Measurements from ENCODE around the gene GUCA1A.

Gene GUCA1A

DNA sequence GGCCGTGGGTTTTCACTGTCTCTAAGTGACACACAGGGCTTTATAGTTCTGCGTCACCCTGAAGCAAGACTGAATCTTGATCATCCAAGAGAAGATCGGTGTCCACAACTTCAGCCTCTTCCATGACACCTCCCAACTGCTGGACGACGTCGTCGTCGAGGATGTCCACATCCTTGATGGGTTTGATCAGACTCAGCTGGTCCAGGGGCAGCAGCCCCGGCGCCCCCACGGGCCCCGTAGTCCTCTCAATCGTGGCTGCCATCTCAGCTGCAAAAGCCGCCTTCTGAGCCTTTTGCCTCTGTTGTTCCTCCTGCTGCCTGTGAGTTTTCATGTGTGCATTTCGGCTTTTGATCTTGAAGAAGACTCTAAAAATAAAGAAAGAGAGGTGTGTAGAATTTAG lies 55.1 kb downstream of the GUCA1A start:
- Histone ChIP-seq H3K9me3 (ENCODE audit: insufficient read depth, low read length) (no peaks in the 10 kb centered on the region), H3K36me3 (ENCODE audit: insufficient read depth, insufficient read length, low read length) (peaks cover 18% of the 10 kb centered on the region), H3K9ac (ENCODE audit: insufficient read length, low read depth) (no peak overlapping the region), H3K4me3 (ENCODE audit: insufficient read length, low read depth) (no peak overlapping the region), H3K4me1 (ENCODE audit: insufficient read depth, insufficient read length) (no peaks in the 10 kb centered on the region), H3K27me3 (ENCODE audit: insufficient read depth, insufficient read length) (no peaks in the 10 kb centered on the region)
- no peak for TF ChIP-seq SUZ12 (IDR thresholded peaks at IDR 0.05; ENCODE audit: extremely low read depth, insufficient read depth, insufficient read length)
- TF ChIP-seq YY1 (IDR thresholded peaks at IDR 0.05; ENCODE audit: insufficient read depth, insufficient read length), result no peak
- no peak for DNase-seq (ENCODE audit: low read depth, low spot score)

Measured in NT2/D1 (cell line).